NCI-H1694 (cell line): Measurements from ENCODE around the gene TP53TG3E.
"Not testable (repeated sequence)": the region's sequence is repeated elsewhere in the genome, so short reads cannot be mapped to it uniquely, and the experiment has no call there.

Experiments
- DNase-seq: peaks from one replicate; lab custom pipeline; 2025; lab: John Stamatoyannopoulos, UW

TP53TG3E gene, protein sequence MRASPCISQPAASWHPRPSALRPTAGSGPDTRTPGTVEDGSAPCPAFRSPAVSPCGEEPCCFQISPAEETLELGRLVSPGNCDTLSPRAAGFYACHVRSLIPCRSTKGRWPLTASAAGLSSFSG

DNA sequence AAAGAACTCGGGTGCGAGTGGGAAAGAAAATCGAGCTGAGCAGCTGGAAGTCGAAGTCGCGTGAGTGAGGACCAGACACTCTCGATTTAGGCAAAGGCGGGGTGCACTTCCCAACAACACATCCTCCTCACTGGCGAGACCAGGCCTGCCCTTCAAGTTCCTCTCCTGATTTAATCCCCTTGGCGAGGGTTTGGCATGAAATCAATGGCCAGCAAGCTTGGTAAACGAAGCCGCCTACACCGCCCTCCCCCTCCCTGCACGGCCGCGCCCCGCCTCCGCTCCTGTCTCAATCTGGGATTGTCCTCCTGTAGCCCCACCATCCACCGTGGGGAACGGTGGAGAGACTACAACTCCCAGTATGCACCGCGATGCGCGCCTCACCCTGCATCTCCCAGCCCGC is at the start of gene TP53TG3E:
TP53TG3E (plus strand) TSS at position 301 of the 400 bp plus-strand sequence; CDS start at position 369, 68 bp downstream.
- DNase-seq: not testable (repeated sequence)

DNA sequence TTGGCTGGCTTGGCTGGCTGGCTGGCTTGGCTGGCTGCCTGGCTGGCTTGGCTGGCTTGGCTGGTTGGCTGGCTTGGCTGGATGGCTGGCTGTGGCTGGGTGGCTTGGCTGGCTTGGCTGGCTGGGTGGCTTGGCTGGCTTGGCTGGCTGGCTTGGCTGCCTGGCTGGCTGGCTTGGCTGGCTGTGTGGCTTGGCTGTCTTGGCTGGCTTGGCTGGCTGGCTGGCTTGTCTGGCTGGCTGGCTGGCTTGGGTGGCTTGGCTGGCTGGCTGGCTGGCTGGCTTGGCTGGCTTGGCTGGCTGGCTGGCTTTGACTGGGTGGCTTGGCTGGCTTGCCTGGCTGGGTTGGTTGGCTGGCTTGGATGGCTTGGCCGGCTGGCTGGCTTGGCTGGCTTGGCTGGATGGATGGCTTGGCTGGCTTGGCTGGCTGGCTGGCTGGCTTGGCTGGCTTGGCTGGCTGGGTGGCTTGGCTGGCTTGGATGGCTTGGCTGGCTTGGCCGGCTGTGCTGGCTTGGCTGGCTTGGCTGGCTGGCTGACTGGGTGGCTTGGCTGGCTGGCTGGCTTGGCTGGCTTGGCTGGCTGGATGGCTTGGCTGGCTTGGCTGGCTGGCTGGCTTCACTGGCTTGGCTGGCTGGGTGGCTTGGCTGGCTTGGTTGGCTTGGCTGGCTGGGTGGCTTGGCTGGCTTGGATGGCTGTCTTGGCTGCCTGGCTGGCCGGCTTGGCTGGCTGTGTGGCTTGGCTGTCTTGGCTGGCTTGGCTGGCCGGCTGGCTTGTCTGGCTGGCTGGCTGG is 32.3 kb downstream of the TP53TG3E start:
- DNase-seq: not testable (repeated sequence)

DNA sequence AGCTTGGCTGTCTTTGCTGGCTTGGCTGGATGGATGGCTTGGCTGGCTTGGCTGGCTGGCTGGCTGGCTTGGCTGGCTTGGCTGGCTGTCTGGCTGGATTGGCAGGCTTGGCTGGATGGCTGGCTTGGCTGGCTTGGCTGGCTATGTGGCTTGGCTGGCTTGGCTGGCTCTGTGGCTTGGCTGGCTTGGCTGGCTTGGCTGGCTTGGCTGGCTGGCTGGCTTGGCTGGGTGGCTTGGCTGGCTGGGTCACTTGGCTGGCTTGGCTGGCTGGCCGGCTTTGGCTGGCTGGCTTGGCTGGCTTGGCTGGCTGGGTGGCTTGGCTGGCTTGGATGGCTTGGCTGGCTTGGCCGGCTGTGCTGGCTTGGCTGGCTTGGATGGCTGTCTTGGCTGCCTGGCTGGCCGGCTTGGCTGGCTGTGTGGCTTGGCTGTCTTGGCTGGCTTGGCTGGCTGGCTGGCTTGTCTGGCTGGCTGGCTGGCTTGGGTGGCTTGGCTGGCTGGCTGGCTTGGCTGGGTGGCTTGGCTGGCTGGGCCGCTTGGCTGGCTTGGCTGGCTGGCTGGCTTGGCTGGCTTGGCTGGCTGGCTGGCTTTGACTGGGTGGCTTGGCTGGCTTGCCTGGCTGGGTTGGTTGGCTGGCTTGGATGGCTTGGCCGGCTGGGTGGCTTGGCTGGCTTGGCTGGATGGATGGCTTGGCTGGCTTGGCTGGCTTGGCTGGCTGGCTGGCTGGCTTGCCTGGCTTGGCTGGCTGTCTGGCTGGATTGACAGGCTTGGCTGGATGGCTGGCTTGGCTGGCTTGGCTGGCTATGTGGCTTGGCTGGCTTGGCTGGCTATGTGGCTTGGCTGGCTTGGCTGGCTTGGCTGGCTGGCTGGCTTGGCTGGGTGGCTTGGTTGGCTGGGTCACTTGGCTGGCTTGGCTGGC is 33.8 kb downstream of the TP53TG3E start:
- DNase-seq: not testable (repeated sequence)

DNA sequence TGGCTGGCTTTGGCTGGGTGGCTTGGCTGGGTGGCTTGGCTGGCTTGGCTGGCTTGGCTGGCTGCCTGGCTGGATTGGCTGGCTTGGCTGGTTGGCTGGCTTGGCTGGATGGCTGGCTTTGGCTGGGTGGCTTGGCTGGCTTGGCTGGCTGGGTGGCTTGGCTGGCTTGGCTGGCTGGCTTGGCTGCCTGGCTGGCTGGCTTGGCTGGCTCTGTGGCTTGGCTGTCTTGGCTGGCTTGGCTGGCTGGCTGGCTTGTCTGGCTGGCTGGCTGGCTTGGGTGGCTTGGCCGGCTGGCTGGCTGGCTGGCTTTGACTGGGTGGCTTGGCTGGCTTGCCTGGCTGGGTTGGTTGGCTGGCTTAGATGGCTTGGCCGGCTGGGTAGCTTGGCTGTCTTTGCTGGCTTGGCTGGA is 34.4 kb downstream of the TP53TG3E start:
- not testable (repeated sequence) for DNase-seq

DNA sequence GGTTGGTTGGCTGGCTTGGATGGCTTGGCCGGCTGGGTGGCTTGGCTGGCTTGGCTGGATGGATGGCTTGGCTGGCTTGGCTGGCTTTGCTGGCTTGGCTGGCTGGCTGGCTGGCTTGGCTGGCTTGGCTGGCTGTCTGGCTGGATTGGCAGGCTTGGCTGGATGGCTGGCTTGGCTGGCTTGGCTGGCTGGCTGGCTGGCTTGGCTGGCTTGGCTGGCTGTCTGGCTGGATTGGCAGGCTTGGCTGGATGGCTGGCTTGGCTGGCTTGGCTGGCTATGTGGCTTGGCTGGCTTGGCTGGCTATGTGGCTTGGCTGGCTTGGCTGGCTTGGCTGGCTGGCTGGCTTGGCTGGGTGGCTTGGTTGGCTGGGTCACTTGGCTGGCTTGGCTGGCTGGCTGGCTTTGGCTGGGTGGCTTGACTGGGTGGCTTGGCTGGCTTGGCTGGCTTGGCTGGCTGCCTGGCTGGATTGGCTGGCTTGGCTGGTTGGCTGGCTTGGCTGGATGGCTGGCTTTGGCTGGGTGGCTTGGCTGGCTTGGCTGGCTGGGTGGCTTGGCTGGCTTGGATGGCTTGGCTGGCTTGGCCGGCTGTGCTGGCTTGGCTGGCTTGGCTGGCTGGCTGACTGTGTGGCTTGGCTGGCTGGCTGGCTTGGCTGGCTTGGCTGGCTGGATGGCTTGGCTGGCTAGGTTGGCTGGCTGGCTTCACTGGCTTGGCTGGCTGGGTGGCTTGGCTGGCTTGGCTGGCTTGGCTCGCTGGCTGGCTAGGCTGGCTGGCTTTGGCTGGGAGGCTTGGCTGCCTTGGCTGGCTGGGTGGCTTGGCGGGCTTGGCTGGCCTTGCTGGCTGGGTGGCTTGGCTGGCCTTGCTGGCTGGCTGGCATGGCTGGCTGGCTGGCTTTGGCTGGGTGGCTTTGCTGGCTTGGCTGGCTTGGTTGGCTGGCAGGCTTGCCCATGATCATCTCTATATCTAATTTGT is 35.3 kb downstream of the TP53TG3E start:
- not testable (repeated sequence) for DNase-seq
